ENCODE data around the gene C16orf95.
"Not testable (repeated sequence)": the region's sequence is repeated elsewhere in the genome, so short reads cannot be mapped to it uniquely, and the experiment has no call there.

C16orf95 gene

DNA sequence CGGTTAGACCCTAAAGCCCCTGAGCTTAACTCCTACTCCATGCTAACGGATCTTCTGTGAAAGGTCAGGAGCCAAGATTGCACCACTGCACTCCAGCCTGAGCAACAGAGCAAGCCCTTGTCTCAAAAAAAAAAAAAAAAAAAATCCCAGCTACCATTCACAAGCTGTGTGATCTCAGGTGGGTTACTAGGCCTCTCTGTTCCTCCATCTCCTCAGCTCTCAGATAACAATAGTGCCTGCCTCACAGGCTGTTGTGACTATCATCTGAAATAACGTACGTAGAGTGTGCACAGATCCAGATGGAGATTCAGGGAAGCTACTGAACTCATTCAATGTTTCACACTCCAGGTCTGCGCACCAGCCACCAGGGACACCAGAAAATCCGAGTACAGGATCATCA is 57.8 kb downstream of the C16orf95 start:
- DNase-seq (ENCODE audit: low read depth in 2 of 3, low spot score in 2 of 3): no peak

DNA sequence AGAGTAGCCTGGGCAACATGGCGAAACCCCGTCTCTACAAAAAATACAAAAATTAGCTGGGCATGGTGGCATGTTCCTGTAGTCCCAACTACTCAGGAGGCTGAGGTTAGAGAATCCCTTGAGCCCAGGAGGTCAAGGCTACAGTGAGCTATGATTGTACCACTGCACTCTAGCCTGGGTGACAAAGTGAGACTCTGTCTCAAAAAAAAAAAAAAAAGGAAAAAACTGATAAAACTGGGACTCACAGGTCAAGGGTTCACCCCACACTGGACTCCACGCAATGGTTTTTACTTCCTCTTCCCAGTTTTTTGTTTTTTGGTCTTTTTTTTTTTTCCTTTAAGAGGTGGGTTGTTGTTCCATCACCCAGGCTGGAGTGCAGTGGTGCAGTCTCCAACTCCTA is 58.5 kb downstream of the C16orf95 start:
- not testable (repeated sequence) for DNase-seq (ENCODE audit: low read depth in 2 of 3, low spot score in 2 of 3)

DNA sequence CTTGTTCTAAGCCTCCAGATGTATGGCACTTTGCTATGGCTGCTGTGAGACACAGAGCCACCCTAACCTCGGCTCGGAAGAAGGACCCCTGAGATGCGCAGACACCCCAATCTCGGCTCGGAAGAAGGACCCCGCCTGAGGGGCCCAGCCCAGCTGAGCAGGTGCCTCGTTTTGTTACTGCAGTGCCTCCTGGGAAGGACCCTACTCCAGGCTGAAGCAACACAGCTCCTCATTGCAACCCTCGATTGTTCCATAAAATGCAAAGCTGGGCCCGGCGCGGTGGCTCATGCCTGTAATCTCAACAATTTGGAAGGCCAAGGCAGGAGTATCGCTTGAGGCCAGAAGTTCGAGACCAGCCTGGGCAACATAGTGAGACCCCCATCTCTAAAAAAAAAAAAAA is 61.3 kb downstream of the C16orf95 start:
- DNase-seq (ENCODE audit: low read depth in 2 of 3, low spot score in 2 of 3): no peak

DNA sequence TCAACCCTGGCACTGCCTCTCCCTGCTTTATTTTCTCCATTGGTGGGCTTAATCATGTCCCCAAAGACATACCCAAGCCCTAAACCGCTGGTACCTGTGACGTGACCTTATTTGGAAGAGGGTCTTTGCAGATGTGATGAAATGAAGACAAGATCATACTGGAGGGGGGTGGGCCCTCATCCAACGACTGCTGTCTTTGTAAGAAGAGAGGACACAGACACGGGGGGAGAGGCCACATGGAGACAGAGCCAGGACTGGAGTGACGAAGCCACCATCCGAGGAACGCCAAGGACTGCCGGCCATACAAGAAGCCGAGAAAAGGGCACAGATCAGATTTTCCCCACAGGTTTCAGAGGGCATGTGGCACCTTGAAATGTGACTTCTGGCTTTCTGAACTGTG is 62.5 kb downstream of the C16orf95 start:
- no peak for DNase-seq (ENCODE audit: low read depth in 2 of 3, low spot score in 2 of 3)

DNA sequence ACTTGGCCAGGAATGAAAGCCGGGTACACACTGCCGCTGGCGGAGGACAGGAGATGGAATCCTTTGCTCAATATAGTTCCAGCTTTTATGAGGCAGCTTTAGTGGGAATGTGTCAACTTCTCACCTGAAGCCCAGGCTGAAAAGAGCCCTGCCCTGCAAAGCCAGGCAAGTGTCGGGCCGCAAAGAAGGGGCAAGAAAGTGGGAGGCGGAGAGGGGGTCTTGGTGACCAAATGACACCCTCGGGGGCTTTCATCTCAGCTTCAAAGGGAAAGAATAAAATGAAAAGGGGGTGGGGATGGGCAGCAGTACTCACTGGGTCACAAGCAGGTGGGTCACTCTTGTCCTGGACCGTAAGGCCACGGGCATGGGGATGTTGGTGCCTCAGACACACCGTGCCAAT is 62.9 kb downstream of the C16orf95 start:
- no peak for DNase-seq (ENCODE audit: low read depth in 2 of 3, low spot score in 2 of 3)

DNA sequence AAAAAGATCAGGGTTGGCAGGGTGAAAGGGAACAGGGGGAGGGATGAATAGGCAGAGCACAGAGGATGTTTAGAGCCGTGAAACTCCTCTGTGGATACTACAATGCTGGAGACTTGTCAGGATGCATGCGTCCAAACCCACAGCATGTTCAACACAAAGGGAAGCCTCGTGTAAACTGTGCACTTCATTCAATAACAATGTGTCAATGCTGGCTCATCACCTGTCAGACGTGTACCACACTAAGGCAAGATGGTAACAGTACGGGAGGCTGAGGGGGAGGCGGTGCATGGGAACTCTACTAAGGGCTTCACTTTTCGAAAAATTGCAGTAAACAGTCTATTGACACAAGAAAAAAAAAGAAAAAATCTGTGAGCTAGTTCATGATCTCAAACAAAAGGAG is 63.7 kb downstream of the C16orf95 start:
- DNase-seq (ENCODE audit: low read depth in 2 of 3, low spot score in 2 of 3): no peak

Measured in activated CD8-positive, alpha-beta memory T cell treated with anti-CD3 and anti-CD28 coated beads for 48 hours (primary cell).